A673 (cell line): ENCODE results near the gene BTBD19. TPM values are rescaled to one million over a fixed set of nuclear protein-coding genes. Genes with fewer than 3 reads are reported as not detected.

Experiments
- BruUV-seq: library from RNA; stranded (reverse); fragments of 400-500 nt; replicated peaks from 2 replicates; lab custom pipeline; 2021; lab: Mats Ljungman, UMichigan
- CTCF ChIA-PET: fragments of 300-600 bp; sonication (Branson Sonifier 250); formaldehyde crosslinking; loops from one replicate; lab custom pipeline; 2022; ENCODE audit warnings: antibody characterized with exemption; lab: Charles Lee
- POLR2A ChIA-PET: fragments of 300-600 bp; sonication (Branson Sonifier 250); formaldehyde crosslinking; loops from one replicate; lab custom pipeline; 2022; ENCODE audit warnings: antibody characterized with exemption; ENCODE audit not compliant: low non-redundant PET; lab: Charles Lee
- DNase-seq: peaks from one replicate; pipeline ENCODE4 v3.0.0-alpha.2; 2015; ENCODE audit warnings: low spot score
- H3K27ac ChIP-seq: fragments of 200-600 bp; sonication (generic); 2 replicates; pipeline ENCODE4 v1.5.1; 2016; ENCODE audit warnings: mixed run types, low read depth, mild to moderate bottlenecking, mixed read lengths, antibody characterized with exemption, low read length; ENCODE audit not compliant: poor library complexity, severe bottlenecking
- H3K27me3 ChIP-seq: fragments of 200-600 bp; sonication (generic); replicated peaks from 2 replicates; pipeline ENCODE4 v1.6.1; 2017; ENCODE audit warnings: mixed run types, low read depth, mild to moderate bottlenecking, mixed read lengths, antibody characterized with exemption, low read length; ENCODE audit not compliant: insufficient read depth, poor library complexity
- H3K36me3 ChIP-seq: fragments of 200-600 bp; sonication (generic); 2 replicates; pipeline ENCODE4 v1.6.1; 2016; ENCODE audit warnings: mixed run types, mild to moderate bottlenecking, mixed read lengths, antibody characterized with exemption, low read length; ENCODE audit not compliant: insufficient read depth, poor library complexity, severe bottlenecking
- H3K4me1 ChIP-seq: fragments of 200-600 bp; sonication (generic); 2 replicates; pipeline ENCODE4 v1.6.1; 2017; ENCODE audit warnings: mixed run types, mild to moderate bottlenecking, mixed read lengths, antibody characterized with exemption, low read length; ENCODE audit not compliant: insufficient read depth, poor library complexity, severe bottlenecking
- H3K4me3 ChIP-seq: fragments of 200-600 bp; sonication (generic); 2 replicates; pipeline ENCODE4 v1.5.1; 2016; ENCODE audit warnings: low read depth, mixed run types, mild to moderate bottlenecking, mixed read lengths, low read length; ENCODE audit not compliant: poor library complexity, severe bottlenecking
- H3K9me3 ChIP-seq: fragments of 200-600 bp; sonication (generic); 2 replicates; pipeline ENCODE4 v1.6.1; 2016; ENCODE audit warnings: mixed run types, low read depth, mild to moderate bottlenecking, mixed read lengths, antibody characterized with exemption, low read length; ENCODE audit not compliant: poor library complexity, severe bottlenecking
- CTCF ChIP-seq: fragments of 300-800, 200-600 bp; sonication (generic); conservative IDR thresholded peaks from 2 replicates; pipeline ENCODE4 v1.5.1; 2017; ENCODE audit warnings: low read depth, mild to moderate bottlenecking, antibody characterized with exemption, low read length, moderate library complexity, mixed read lengths
- EZH2 ChIP-seq: fragments of 200-600 bp; sonication (generic); IDR thresholded peaks from 2 replicates; pipeline ENCODE4 v1.6.1; 2017; ENCODE audit warnings: borderline replicate concordance, low read depth, mild to moderate bottlenecking, mixed read lengths, antibody characterized with exemption, low read length; ENCODE audit not compliant: poor library complexity, severe bottlenecking
- intact Hi-C: fragments of 100-400 bp; cut with micrococcal nuclease; formaldehyde crosslinking; loops from one replicate; pipeline ENCODE4 v1.10.0; 2022; ENCODE audit not compliant: unreplicated experiment
- total RNA-seq: library from RNA; stranded (reverse); gene quantifications from 2 replicates; pipeline ENCODE4 v1.2.3, GENCODE V29; 2021

Gene BTBD19
- total RNA-seq, 1 experiment from 2014 or later: 10.3 TPM

- BruUV-seq: TSS peak; percentile 99
- ChIA-PET CTCF (interaction anchor here (1.0 kb wide), 1 partner anchor 11 kb away, joined by 3 read pairs; the partner anchor contains the start of gene BTBD19), POLR2A (interaction anchor here (0.6 to 2.3 kb wide), 13 partner anchors 9 to 801 kb away, joined by 3 to 18 read pairs (median 5); partner anchors contain the start of genes BTBD19, DYNLT4, PLK3 and PTCH2)
- Histone ChIP-seq H3K4me3 (peak overlapping the region; percentile 48), H3K4me1 (peaks cover 6% of the 10 kb centered on the region), H3K9me3 (no peaks in the 10 kb centered on the region), H3K36me3 (no peaks in the 10 kb centered on the region), H3K27ac (peak overlapping the region; percentile 98), H3K27me3 (no peaks in the 10 kb centered on the region)
- intact Hi-C loops: loop anchor here (2.0 kb wide), 1 partner anchor 89 kb away; the partner anchor contains the start of gene RNU5D-1
- TF ChIP-seq CTCF: 0 out of 2 replicates have a peak, but pooled peaks have one; percentile 15
- no peak for TF ChIP-seq EZH2
- DNase-seq: peak; percentile 98
Measured at GRCh38 chr1:44819608-44820327, 11.4 kb downstream of the BTBD19 start.

GRCh38 chr1:44820328-44821239, 12.3 kb downstream of the BTBD19 start:
- Histone ChIP-seq H3K27ac (peak overlapping the region; percentile 98), H3K27me3 (no peaks in the 10 kb centered on the region), H3K4me1 (peaks cover 6% of the 10 kb centered on the region), H3K4me3 (peak overlapping the region; percentile 48), H3K9me3 (no peaks in the 10 kb centered on the region), H3K36me3 (no peaks in the 10 kb centered on the region)
- ChIA-PET CTCF (no interaction called here), POLR2A (no interaction called here)
- no peak for DNase-seq
- no TSS peak for BruUV-seq
- TF ChIP-seq CTCF (no peak), EZH2 (no peak)
- intact Hi-C loops: no loop called here

GRCh38 chr1:44821240-44821715, 13.0 kb downstream of the BTBD19 start:
- Histone ChIP-seq H3K27ac (no peak overlapping the region), H3K4me1 (peaks cover 6% of the 10 kb centered on the region), H3K9me3 (no peaks in the 10 kb centered on the region), H3K27me3 (no peaks in the 10 kb centered on the region), H3K36me3 (no peaks in the 10 kb centered on the region), H3K4me3 (no peak overlapping the region)
- POLR2A ChIA-PET: no interaction called here
- DNase-seq: no peak
- CTCF ChIA-PET: no interaction called here
- intact Hi-C loops: no loop called here
- BruUV-seq: no TSS peak
- TF ChIP-seq EZH2 (no peak), CTCF (no peak)
